Astrocyte (in vitro differentiated cells and primary cell): ENCODE measurements around the gene RUBCNL.

Source experiments
- CTCF ChIP-seq: IDR thresholded peaks from 2 replicates; pipeline ENCODE4 v1.5.1; 2011; ENCODE audit warnings: low read depth, mild to moderate bottlenecking, inconsistent platforms, low read length, moderate library complexity; ENCODE audit not compliant: insufficient read depth
- EZH2 ChIP-seq: IDR thresholded peaks from 2 replicates; pipeline ENCODE4 v1.6.1; 2012; ENCODE audit warnings: mild to moderate bottlenecking, low read length, inconsistent platforms; ENCODE audit not compliant: insufficient read depth

DNA sequence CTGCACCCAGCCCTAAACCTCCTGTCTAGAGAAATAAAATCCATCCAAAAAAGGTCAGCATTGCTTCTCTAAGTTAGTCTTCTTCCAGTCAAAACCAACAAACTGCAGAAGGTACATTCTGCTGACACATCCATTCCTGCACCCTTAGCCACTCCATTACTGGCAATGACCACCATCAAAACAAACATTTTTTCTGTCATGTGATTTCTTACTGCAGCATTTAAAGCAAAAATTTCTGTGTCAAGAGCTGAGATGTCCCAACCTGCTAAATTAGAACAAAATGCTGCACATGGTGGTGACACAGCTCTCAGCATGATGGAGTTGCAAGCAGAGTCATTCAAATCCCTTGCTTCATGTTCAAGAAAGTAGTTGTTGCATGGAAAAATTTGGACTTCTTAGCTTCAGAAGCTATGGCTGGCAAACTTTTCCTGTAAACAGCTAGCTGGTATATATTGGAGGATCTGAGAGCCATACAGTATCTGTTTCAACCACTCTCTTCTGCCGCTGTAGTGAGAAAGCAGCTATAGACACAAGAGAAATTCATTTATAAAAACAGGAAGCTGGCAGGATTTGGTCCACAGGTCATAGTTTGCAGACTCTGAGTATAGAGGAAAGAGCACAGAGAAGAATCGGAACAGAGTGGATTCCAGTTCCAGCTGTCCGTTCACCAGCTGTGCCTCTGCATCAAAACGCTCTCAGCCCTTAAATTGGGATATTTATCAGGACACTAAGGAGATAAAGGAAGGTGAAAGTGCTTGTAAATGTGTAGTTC is 17.4 kb downstream of the RUBCNL start:
- TF ChIP-seq CTCF, result no peak
- TF ChIP-seq EZH2, result no peak
